Body of pancreas (tissue), 4 donors: ENCODE measurements around the gene SYNRG. TPM values are rescaled to one million over a fixed set of nuclear protein-coding genes. Genes with fewer than 3 reads are reported as not detected.

Experiments
- ATAC-seq: fragments of 150-250 bp; one replicate; pipeline ENCODE4 v1.9.1; 2016
- DNase-seq, 4 donors: peaks; one replicate each; pipeline ENCODE4 v3.0.0-alpha.2; 2019
- H3K27ac ChIP-seq, 4 donors: fragments of 200-600 bp; sonication (generic); 1 replicate in 3 of 4; 2 replicates in 1 of 4; pipeline versions ENCODE4 v1.5.1 to v1.6.1; 2016 to 2019; ENCODE audit warnings: mild to moderate bottlenecking in 1 of 4, mixed read lengths in 1 of 4, moderate library complexity in 1 of 4
- H3K27me3 ChIP-seq, 2 donors: fragments of 200-600 bp; sonication (generic); one replicate each; pipeline ENCODE4 v1.6.0; 2016; ENCODE audit warnings: mild to moderate bottlenecking in 1 of 2
- H3K36me3 ChIP-seq, 2 donors: fragments of 200-600 bp; sonication (generic); replicated peaks in 1 of 2; 2 replicates each; pipeline ENCODE4 v1.5.1; 2016; ENCODE audit warnings: low read depth in 2 of 2; ENCODE audit not compliant: insufficient read depth in 1 of 2
- H3K4me1 ChIP-seq: fragments of 200-600 bp; sonication (generic); one replicate; pipeline ENCODE4 v1.6.0; 2016
- H3K4me3 ChIP-seq, 2 donors: fragments of 200-600 bp; sonication (generic); 1 replicate in 1 of 2; 2 replicates in 1 of 2; pipeline ENCODE4 v1.5.1; 2016 to 2019
- H3K9me3 ChIP-seq, 3 donors: fragments of 200-600 bp; sonication (generic); 1 replicate in 2 of 3; 2 replicates in 1 of 3; pipeline ENCODE4 v1.5.1; 2016
- POLR2A ChIP-seq, 3 donors: fragments of 450-650 bp; IDR thresholded peaks; one replicate each; pipeline ENCODE4 v1.6.1; 2016; ENCODE audit warnings: antibody characterized with exemption in 3 of 3, mild to moderate bottlenecking in 2 of 3
- WGBS, 2 donors: methylation state at CpG; one replicate each; pipeline ENCODE4 v1.1.5; 2017; 5-methylcytosine and 5-hydroxymethylcytosine counted together
- intact Hi-C: fragments of 100-400 bp; cut with DNase I; formaldehyde crosslinking; loops from one replicate; pipeline ENCODE4 v1.15.1; 2023
- total RNA-seq, 2 donors: library from RNA; depleted of rRNA; stranded (reverse); fragments of >200 nt; gene quantifications; one replicate each; pipeline ENCODE4 v1.1.0, GENCODE V29; 2016
- TF ChIP-seq, protein P1 (sequence below), 7 experiments: fragments of 450-650 bp in 4 of 7; fragments of 200-600 bp in 3 of 7; sonication (generic) in 3 of 7; IDR thresholded peaks; one replicate each; pipeline ENCODE4 v1.5.1; 2016 to 2019; ENCODE audit warnings: antibody characterized with exemption in 7 of 7

Gene SYNRG
- total RNA-seq, 2 donors from 2014 or later = 14.2 to 21.3 TPM

DNA sequence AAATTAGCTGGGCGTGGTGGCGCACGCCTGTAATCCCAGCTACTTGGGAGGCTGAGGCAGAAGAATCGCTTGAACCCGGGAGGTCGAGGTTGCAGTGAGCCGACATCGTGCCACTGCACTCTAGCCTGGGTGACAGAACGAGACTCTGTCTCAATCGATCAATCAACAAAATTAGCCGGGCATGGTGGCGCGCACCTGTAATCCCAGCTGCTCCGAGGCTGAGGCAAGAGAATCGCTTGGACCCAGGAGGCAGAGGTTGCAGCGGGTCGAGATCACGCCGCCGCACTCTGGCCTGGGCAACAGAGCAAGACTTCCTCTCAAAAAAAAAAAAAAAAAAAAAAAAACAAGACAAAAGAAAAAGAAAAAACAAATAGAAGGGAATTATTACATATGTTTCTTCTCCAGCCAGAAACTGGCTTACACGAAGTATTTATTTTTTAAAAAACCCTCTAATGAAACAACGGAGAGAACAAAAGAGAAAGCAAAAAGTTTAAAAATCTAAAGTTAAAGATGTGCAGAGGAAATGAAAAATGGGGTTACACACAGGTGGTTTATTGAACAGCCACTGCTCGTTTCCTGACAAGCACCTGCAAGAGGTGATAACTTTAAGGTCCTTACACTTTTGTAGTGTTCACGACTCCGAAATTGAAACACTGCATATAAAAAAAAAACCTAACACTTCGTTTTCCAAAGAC is 1.4 kb downstream of the SYNRG start:
- TF ChIP-seq, protein P1, sequence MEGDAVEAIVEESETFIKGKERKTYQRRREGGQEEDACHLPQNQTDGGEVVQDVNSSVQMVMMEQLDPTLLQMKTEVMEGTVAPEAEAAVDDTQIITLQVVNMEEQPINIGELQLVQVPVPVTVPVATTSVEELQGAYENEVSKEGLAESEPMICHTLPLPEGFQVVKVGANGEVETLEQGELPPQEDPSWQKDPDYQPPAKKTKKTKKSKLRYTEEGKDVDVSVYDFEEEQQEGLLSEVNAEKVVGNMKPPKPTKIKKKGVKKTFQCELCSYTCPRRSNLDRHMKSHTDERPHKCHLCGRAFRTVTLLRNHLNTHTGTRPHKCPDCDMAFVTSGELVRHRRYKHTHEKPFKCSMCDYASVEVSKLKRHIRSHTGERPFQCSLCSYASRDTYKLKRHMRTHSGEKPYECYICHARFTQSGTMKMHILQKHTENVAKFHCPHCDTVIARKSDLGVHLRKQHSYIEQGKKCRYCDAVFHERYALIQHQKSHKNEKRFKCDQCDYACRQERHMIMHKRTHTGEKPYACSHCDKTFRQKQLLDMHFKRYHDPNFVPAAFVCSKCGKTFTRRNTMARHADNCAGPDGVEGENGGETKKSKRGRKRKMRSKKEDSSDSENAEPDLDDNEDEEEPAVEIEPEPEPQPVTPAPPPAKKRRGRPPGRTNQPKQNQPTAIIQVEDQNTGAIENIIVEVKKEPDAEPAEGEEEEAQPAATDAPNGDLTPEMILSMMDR (IDR thresholded peaks at IDR 0.05) = no peak
- TF ChIP-seq POLR2A (IDR thresholded peaks at IDR 0.05) = no peak
- no peak overlapping the region for H3K4me3 ChIP-seq
- no peaks in the 10 kb centered on the region for H3K36me3 ChIP-seq
- intact Hi-C loops = no loop called here
- peak in 1 of 4 donors; percentile 10 for DNase-seq
- H3K4me1 ChIP-seq = peaks cover 30% of the 10 kb centered on the region
- whole genome bisulfite sequencing, 2 donors = 66 to 71% methylated on average over 25 to 26 of the region's 26 CpGs
- no peaks in the 10 kb centered on the region for H3K27me3 ChIP-seq
- H3K27ac ChIP-seq = peak overlapping the region in 2 of 4 donors; percentile 88 to 95
- ATAC-seq = no peak
- H3K9me3 ChIP-seq = no peaks in the 10 kb centered on the region

DNA sequence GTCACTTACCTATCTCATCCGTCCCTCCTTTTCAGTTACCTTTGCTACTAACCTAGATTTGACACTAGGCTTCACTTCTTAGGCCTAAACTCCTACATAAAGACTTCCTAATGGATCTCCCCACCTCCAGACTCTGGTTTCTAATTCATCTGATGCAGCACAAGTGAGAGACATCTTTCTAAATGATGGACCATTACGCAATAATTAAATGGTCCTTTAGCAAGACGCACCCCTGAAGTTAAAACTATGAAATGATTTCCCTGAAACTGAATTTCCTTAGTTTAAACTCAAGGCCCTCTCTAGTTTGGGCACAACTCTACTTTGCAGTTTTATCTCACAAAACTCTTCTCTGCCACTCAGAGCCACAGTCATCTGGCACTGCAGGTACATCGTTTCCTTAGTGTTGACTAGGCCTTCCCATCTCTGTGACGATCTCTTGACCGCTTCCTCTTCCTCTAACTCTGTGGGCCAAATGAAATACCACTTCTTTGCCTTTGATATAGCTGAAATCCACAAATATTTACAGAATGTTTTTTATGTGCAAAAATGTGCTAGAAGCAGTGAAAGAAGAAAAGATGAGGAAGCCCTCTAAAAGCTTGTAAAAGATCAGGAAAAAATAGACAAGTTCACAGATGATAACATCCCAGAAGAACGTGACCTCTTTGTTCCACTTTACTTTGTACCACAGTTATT is 3.3 kb downstream of the SYNRG start:
- DNase-seq = peak in 1 of 4 donors; percentile 4
- TF ChIP-seq, protein P1 (IDR thresholded peaks at IDR 0.05) = no peak
- no peak for TF ChIP-seq POLR2A (IDR thresholded peaks at IDR 0.05)
- no peaks in the 10 kb centered on the region for H3K27me3 ChIP-seq
- no peaks in the 10 kb centered on the region for H3K9me3 ChIP-seq
- ATAC-seq = no peak
- H3K27ac ChIP-seq = no peak overlapping the region
- H3K4me1 ChIP-seq = peaks cover 30% of the 10 kb centered on the region
- H3K4me3 ChIP-seq = no peak overlapping the region
- intact Hi-C loops = no loop called here
- 70 to 89% methylated on average over 7 of the region's 7 CpGs for WGBS, 2 donors
- H3K36me3 ChIP-seq = no peaks in the 10 kb centered on the region

DNA sequence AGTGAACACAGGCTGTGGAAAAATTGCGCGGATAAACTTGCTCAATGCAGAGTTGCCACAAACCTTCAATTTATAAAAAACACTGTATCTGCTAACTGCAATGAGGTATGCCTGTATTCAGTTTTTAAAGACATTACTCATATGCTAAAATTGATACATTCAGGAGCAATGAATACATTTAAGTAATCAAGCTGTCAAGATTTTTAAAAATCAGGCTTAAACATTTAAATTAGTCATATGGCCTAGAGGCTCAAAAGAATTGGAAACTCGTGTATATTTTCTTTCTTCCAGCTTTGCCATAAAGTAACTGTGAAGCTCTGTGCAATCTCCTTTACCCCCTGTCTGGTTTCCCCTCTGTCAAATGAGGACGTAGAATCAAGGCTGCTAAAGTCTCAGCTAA is 4.1 kb downstream of the SYNRG start:
- DNase-seq = no peak
- Histone ChIP-seq H3K27ac (no peak overlapping the region), H3K27me3 (no peaks in the 10 kb centered on the region), H3K36me3 (no peaks in the 10 kb centered on the region), H3K4me1 (peaks cover 29% of the 10 kb centered on the region), H3K4me3 (no peak overlapping the region), H3K9me3 (no peaks in the 10 kb centered on the region)
- intact Hi-C loops = no loop called here
- 75 to 82% methylated on average over 4 of the region's 4 CpGs for WGBS, 2 donors
- no peak for ATAC-seq
- TF ChIP-seq, protein P1 (IDR thresholded peaks at IDR 0.05) = no peak
- no peak for TF ChIP-seq POLR2A (IDR thresholded peaks at IDR 0.05)

DNA sequence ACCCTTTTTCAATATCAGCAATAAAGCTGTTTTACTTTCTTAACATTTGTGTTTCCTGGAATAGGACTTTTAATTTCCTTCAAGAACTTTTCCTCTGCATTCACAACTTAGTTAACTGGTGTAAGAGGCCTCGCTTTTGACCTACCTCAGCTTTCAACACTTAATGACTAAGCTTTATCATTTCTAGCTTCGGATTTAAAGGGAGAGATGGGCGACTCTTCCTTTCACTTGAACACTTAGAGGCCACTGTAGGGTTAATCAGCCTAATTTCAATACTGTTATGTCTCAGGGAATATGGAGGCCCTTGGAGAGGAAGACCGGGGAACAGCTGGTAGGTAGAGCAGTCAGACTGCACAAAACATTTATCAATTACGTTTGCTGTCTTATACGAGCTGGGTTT is 4.7 kb downstream of the SYNRG start:
- H3K9me3 ChIP-seq = no peaks in the 10 kb centered on the region
- H3K4me3 ChIP-seq = no peak overlapping the region
- intact Hi-C loops = no loop called here
- H3K27ac ChIP-seq = no peak overlapping the region
- ATAC-seq = no peak
- peaks cover 24% of the 10 kb centered on the region for H3K4me1 ChIP-seq
- no peak for DNase-seq
- no peaks in the 10 kb centered on the region for H3K27me3 ChIP-seq
- 78 to 79% methylated on average over 6 of the region's 6 CpGs for WGBS, 2 donors
- H3K36me3 ChIP-seq = peaks cover 0 to 2% of the 10 kb centered on the region in 2 donors
- no peak for TF ChIP-seq POLR2A (IDR thresholded peaks at IDR 0.05)
- TF ChIP-seq, protein P1 (IDR thresholded peaks at IDR 0.05) = no peak
